Smooth muscle cell (in vitro differentiated cells): ENCODE results near the gene KCTD4. TPM values are rescaled to one million over a fixed set of nuclear protein-coding genes. Genes with fewer than 3 reads are reported as not detected.
A peak's percentile ranks its signal among the peaks of the same experiment; 100 is the strongest.

Experiments
- DNase-seq: peaks from one replicate; lab custom pipeline; 2025; ENCODE audit not compliant: unreplicated experiment; lab: John Stamatoyannopoulos, UW
- H2AFZ ChIP-seq: fragments of 200-600 bp; sonication (generic); 2 replicates; pipeline ENCODE4 v1.6.0; 2016; ENCODE audit warnings: antibody characterized with exemption, low read depth, mild to moderate bottlenecking
- H3F3A ChIP-seq: fragments of 200-600 bp; sonication (generic); 2 replicates; pipeline ENCODE4 v1.6.0; 2017; ENCODE audit warnings: antibody characterized with exemption, low read depth
- H3K27ac ChIP-seq: fragments of 200-600 bp; sonication (generic); 2 replicates; pipeline ENCODE4 v1.5.1; 2016; ENCODE audit warnings: low read depth, mild to moderate bottlenecking
- H3K27me3 ChIP-seq: fragments of 200-600 bp; sonication (generic); 2 replicates; pipeline ENCODE4 v1.6.1; 2016; ENCODE audit warnings: low read depth, mild to moderate bottlenecking
- H3K36me3 ChIP-seq: fragments of 200-600 bp; sonication (generic); 2 replicates; pipeline ENCODE4 v1.5.1; 2016; ENCODE audit warnings: low read depth
- H3K4me1 ChIP-seq: fragments of 200-600 bp; sonication (generic); 2 replicates; pipeline ENCODE4 v1.5.1; 2016; ENCODE audit warnings: low read depth
- H3K4me2 ChIP-seq: fragments of 200-600 bp; sonication (generic); 2 replicates; pipeline ENCODE4 v1.6.0; 2016; ENCODE audit warnings: mild to moderate bottlenecking
- H3K4me3 ChIP-seq: fragments of 200-600 bp; sonication (generic); 2 replicates; pipeline ENCODE4 v1.5.1; 2016; ENCODE audit warnings: mild to moderate bottlenecking
- H3K79me2 ChIP-seq: fragments of 200-600 bp; sonication (generic); 2 replicates; pipeline ENCODE4 v1.6.0; 2016; ENCODE audit warnings: low read depth, mild to moderate bottlenecking
- H3K9ac ChIP-seq: fragments of 200-600 bp; sonication (generic); 2 replicates; pipeline ENCODE4 v1.6.0; 2016; ENCODE audit warnings: low read depth
- H3K9me3 ChIP-seq: fragments of 200-600 bp; sonication (generic); replicated peaks from 2 replicates; pipeline ENCODE4 v1.5.1; 2016; ENCODE audit warnings: low read depth
- H4K20me1 ChIP-seq: fragments of 200-600 bp; sonication (generic); 2 replicates; pipeline ENCODE4 v1.6.0; 2016; ENCODE audit warnings: low read depth
- WGBS: methylation state at CpG from one replicate; pipeline ENCODE4 v1.1.7; 2016; ENCODE audit warnings: low lambda C conversion rate; 5-methylcytosine and 5-hydroxymethylcytosine counted together
- polyA plus RNA-seq: library from polyadenylated mRNA; unstranded; fragments of >200 nt; fragmentation: Nextera tagmentation; extraction: Ambion mirVana; gene quantifications from 2 replicates; pipeline ENCODE4 v1.2.1, GENCODE V29; 2016
- total RNA-seq: library from RNA; depleted of rRNA; stranded (reverse); fragments of >200 nt; gene quantifications from 2 replicates; pipeline ENCODE4 v1.2.3, GENCODE V29; 2014
- TF ChIP-seq, protein P1 (sequence below): fragments of 200-600 bp; sonication (generic); IDR thresholded peaks from 2 replicates; pipeline ENCODE4 v1.5.1; 2017; ENCODE audit warnings: borderline replicate concordance, mild to moderate bottlenecking, antibody characterized with exemption; ENCODE audit not compliant: insufficient read depth, poor library complexity, severe bottlenecking

Gene KCTD4
- total and polyA plus RNA-seq, 2 experiments from 2014 or later = not detected

DNA sequence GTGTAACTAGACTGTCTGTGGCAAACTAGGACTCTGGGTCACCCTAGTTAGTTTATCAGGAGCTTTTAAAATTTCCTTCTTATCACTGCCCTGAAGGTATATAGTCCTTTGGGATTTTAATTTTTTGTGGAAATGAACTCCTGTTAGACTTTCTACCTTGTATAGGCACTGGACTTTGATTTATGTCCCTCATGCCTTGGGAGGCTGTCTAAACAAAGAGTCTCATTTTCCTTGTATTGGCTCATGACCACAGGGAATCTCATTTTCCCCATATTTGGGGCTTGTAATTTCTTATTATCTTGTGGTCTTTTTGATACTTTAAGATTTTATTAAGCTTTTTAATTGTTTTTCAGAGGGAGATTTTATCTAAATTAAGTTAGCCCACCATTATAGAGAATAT is 21.4 kb downstream of the KCTD4 start:
- H3K4me1 ChIP-seq = peaks cover 5% of the 10 kb centered on the region
- H3K4me2 ChIP-seq = no peak overlapping the region
- no peak overlapping the region for H3K4me3 ChIP-seq
- no peak for DNase-seq
- peaks cover 7% of the 10 kb centered on the region for H3K79me2 ChIP-seq
- no peaks in the 10 kb centered on the region for H3K36me3 ChIP-seq
- no peaks in the 10 kb centered on the region for H3K27me3 ChIP-seq
- H3K9ac ChIP-seq = peak overlapping the region; percentile 12
- H3K9me3 ChIP-seq = no peaks in the 10 kb centered on the region
- H4K20me1 ChIP-seq = no peaks in the 10 kb centered on the region
- TF ChIP-seq, protein P1, sequence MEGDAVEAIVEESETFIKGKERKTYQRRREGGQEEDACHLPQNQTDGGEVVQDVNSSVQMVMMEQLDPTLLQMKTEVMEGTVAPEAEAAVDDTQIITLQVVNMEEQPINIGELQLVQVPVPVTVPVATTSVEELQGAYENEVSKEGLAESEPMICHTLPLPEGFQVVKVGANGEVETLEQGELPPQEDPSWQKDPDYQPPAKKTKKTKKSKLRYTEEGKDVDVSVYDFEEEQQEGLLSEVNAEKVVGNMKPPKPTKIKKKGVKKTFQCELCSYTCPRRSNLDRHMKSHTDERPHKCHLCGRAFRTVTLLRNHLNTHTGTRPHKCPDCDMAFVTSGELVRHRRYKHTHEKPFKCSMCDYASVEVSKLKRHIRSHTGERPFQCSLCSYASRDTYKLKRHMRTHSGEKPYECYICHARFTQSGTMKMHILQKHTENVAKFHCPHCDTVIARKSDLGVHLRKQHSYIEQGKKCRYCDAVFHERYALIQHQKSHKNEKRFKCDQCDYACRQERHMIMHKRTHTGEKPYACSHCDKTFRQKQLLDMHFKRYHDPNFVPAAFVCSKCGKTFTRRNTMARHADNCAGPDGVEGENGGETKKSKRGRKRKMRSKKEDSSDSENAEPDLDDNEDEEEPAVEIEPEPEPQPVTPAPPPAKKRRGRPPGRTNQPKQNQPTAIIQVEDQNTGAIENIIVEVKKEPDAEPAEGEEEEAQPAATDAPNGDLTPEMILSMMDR = no peak
- no peak overlapping the region for H2AFZ ChIP-seq
- no peaks in the 10 kb centered on the region for H3F3A ChIP-seq
- peak overlapping the region; percentile 93 for H3K27ac ChIP-seq

DNA sequence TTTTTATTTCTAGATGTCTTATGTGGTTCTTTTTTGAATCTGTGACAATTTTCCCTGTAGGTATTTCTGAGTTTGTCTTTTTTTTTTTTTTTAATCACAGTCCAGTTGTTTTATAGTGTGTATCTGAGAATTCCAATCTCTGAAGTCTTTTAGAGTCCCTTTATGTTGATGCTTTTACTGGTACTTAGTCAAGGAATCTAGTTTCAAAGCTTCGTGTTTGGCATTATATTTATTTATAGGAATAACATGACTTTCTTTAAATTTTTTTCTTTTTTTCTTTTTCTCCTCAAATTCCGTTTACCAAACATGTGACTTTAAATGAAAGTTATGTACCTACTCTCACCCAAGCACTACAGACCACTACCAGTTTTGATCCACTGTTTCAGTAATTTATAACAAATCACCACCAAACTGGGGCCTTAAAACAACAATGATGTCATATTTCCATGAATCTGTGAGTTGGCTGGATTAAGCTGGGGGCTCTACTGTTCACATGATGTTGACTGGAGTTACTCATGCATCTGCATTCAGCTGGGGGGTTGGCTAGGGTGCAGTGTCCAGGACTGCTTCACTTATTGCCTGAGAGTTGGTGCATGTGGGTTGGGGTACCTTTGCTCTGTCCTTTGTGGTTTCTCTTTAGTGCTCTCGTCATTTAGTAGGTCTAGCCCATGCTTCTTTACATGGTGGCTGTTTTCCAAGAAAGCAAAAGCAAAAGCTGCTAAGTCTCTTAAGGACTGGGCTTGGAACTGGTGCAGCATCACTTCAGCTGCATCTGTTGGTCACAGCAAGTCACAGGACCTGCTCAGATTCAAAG is 22.3 kb downstream of the KCTD4 start:
- 54% methylated on average over 3 of the region's 3 CpGs for WGBS
- peak overlapping the region; percentile 93 for H3K27ac ChIP-seq

DNA sequence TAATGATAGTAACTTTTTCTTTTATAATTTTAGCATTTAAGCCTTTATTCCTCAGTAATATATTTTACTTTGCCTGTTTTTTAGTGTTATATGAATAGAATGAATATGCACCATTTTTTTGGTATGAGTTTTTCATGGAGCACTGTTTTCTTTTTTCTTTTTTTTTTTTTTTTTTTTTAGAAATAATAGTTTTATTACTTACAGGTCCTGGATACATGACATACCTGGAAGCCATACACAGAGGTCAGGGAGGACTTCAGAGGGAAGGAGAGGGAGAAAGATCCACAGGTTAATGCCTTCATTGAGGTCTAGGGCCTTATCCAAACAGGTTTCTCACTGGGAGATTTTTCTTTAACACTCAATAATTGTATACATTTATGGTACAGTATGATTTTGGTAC is 26.4 kb downstream of the KCTD4 start:
- no peaks in the 10 kb centered on the region for H4K20me1 ChIP-seq
- peaks cover 5% of the 10 kb centered on the region for H3K4me1 ChIP-seq
- H3K79me2 ChIP-seq = peaks cover 10% of the 10 kb centered on the region

More for the DNA sequence above, 22.3 kb downstream of the KCTD4 start:
- no peaks in the 10 kb centered on the region for H4K20me1 ChIP-seq
- TF ChIP-seq, protein P1 = no peak
- no peaks in the 10 kb centered on the region for H3F3A ChIP-seq
- peak overlapping the region; percentile 77 for H3K4me2 ChIP-seq
- H3K4me3 ChIP-seq = no peak overlapping the region
- DNase-seq = no peak
- H3K79me2 ChIP-seq = peaks cover 10% of the 10 kb centered on the region
- no peak overlapping the region for H2AFZ ChIP-seq
- peak overlapping the region; percentile 66 for H3K9ac ChIP-seq
- H3K27me3 ChIP-seq = no peaks in the 10 kb centered on the region
- H3K36me3 ChIP-seq = no peaks in the 10 kb centered on the region
- H3K9me3 ChIP-seq = no peaks in the 10 kb centered on the region
- peaks cover 5% of the 10 kb centered on the region for H3K4me1 ChIP-seq

More for the DNA sequence above, 26.4 kb downstream of the KCTD4 start:
- no peak overlapping the region for H3K27ac ChIP-seq
- H3K27me3 ChIP-seq = no peaks in the 10 kb centered on the region
- no peaks in the 10 kb centered on the region for H3K9me3 ChIP-seq
- H2AFZ ChIP-seq = no peak overlapping the region
- no peaks in the 10 kb centered on the region for H3K36me3 ChIP-seq
- no peaks in the 10 kb centered on the region for H3F3A ChIP-seq
- H3K4me2 ChIP-seq = no peak overlapping the region
- H3K9ac ChIP-seq = no peak overlapping the region
- no peak overlapping the region for H3K4me3 ChIP-seq
- TF ChIP-seq, protein P1 = no peak
- DNase-seq = no peak
